Epithelial cell of prostate (primary cell): ENCODE data around the gene MLST8.

Experiments used
- DNase-seq: peaks from one replicate; pipeline ENCODE4 v3.0.0-alpha.2; 2011; ENCODE audit warnings: low read depth, low spot score
- H3K27ac ChIP-seq: fragments of 450-650 bp; 2 replicates; pipeline ENCODE4 v1.5.1; 2017; ENCODE audit warnings: mild to moderate bottlenecking

MLST8 gene

DNA sequence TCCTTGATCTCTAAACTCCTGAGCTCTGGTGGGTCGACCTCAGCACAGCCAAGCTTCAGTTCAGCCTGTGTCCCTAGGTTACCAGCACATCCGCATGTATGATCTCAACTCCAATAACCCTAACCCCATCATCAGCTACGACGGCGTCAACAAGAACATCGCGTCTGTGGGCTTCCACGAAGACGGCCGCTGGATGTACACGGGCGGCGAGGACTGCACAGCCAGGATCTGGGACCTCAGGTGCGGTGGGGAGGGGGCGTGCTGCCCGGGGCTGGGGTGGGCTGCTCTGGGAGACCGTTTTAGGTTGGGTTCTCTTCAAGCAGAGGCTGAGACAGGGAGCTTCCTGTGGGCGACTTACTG, 1.1 kb downstream of the MLST8 start:
- no peak for DNase-seq
- peak overlapping the region; percentile 74 for H3K27ac ChIP-seq

GRCh38 chr16:2206780-2207433, 1.7 kb downstream of the MLST8 start:
- no peak for DNase-seq
- peak overlapping the region; percentile 74 for H3K27ac ChIP-seq

GRCh38 chr16:2207872-2208271, 2.6 kb downstream of the MLST8 start:
- no peak for DNase-seq
- no peak overlapping the region for H3K27ac ChIP-seq

DNA sequence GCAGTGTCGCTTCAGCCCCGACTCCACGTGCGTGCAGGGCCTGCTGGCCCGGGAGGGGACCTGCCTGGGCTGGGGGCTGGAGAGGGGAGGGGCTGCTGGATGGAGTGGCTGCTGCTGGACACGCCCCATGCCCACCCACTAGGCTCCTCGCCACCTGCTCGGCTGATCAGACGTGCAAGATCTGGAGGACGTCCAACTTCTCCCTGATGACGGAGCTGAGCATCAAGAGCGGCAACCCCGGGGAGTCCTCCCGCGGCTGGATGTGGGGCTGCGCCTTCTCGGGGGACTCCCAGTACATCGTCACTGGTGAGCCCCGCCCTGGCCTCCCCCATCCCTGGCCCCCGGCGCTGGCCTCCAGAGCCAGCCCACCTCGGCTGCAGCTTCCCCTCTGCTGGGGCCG, 3.1 kb downstream of the MLST8 start:
- H3K27ac ChIP-seq = no peak overlapping the region
- no peak for DNase-seq

DNA sequence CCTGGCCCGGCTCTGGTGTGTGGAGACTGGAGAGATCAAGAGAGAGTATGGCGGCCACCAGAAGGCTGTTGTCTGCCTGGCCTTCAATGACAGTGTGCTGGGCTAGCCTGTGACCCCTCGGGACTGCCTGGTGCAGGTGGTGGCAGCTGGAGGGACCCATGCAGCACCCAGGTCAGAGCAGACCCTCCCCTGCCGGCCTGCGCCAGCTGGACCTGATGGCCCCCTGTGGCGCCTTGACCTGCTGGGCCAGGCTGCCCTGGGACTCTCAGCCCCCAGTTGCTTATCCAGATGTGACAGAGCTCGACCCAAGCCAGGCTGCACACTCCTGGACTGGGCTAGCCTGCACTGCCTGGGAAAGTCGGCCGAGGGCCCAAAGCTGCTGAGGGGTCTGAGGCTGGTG, 3.5 kb downstream of the MLST8 start:
- DNase-seq = no peak
- H3K27ac ChIP-seq = no peak overlapping the region

- no peak for DNase-seq
- no peak overlapping the region for H3K27ac ChIP-seq
Observed at GRCh38 chr16:2209258-2210008, 4.2 kb downstream of the MLST8 start.

DNA sequence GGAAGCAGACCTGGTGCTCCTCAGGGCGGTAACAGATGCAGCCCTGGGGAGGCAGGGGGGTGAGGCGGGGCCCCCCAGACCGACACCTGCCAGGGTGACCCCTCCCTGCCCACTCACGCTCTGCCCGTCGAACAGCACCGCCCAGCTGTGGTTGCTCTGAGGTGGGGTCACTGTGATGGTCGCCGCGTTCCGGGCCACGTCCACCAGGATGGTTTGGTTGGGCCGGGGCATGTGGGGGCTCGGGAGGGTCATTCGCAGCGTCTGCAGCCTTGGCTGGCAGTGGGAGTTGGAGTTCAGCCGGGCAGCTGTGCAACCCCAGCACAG, 4.7 kb downstream of the MLST8 start:
- H3K27ac ChIP-seq = no peak overlapping the region
- no peak for DNase-seq

GRCh38 chr16:2210386-2211365, 5.4 kb downstream of the MLST8 start, which contains the start of gene BRICD5:
BRICD5 (minus strand) TSS chr16:2210863; CDS start chr16:2210833, 30 bp downstream.
- no peak for DNase-seq
- H3K27ac ChIP-seq = no peak within 1 kb of the TSS

GRCh38 chr16:2211923-2212347, 6.7 kb downstream of the MLST8 start:
- no peak for DNase-seq
- peak overlapping the region; percentile 35 for H3K27ac ChIP-seq

GRCh38 chr16:2212362-2213324, 7.4 kb downstream of the MLST8 start:
- DNase-seq = no peak
- peak overlapping the region; percentile 35 for H3K27ac ChIP-seq

- no peak for DNase-seq
- H3K27ac ChIP-seq = peak overlapping the region; percentile 82
Observed at GRCh38 chr16:2213817-2214718, 8.8 kb downstream of the MLST8 start.

DNA sequence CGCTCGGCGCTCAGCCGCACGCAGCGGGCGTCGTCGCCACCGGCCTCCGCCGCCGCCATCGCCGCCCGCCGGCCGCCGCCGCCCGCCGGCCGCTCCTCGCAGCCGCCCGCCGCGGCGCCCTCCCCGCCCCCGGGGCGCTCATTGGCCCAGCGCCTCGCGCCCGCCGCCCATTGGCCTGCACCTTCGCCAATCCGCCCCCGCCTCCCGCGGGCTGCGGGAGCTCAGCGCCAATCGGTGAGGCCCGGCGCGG, 9.4 kb downstream of the MLST8 start, which contains the start of gene PGP:
PGP (minus strand) TSS at position 122 of the 250 bp plus-strand sequence; CDS start at position 59, 63 bp downstream.
- H3K27ac ChIP-seq = peak within 1 kb of the TSS; percentile 82

DNA sequence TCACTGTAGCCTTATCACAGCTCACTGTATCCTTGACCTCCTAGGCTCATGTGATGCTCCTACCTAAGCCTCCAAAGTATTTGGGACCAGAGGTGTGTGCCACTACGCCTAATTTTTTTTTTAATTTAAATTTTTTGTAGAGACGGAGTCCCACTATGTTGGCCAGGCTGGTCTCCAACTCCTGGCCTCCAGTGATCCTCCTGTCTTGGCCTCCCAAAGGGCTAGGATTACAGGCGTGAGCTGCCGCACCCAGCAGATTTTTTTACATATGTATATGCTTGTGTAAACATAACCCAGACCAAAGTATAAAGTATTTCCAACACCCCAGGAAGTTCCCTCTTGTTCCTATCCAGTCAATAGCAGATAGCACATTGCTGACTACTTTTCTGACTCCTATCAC, 11.1 kb downstream of the MLST8 start:
- DNase-seq = no peak
- H3K27ac ChIP-seq = no peak overlapping the region

More for the DNA sequence above, 9.4 kb downstream of the MLST8 start, which contains the start of gene PGP:
- no peak for DNase-seq

GRCh38 chr16:2223221-2223941, 18.1 kb downstream of the MLST8 start, which contains the start of gene E4F1:
E4F1 (plus strand) TSS chr16:2223591; CDS start chr16:2223614, 23 bp downstream.
- DNase-seq = peak; percentile 97

DNA sequence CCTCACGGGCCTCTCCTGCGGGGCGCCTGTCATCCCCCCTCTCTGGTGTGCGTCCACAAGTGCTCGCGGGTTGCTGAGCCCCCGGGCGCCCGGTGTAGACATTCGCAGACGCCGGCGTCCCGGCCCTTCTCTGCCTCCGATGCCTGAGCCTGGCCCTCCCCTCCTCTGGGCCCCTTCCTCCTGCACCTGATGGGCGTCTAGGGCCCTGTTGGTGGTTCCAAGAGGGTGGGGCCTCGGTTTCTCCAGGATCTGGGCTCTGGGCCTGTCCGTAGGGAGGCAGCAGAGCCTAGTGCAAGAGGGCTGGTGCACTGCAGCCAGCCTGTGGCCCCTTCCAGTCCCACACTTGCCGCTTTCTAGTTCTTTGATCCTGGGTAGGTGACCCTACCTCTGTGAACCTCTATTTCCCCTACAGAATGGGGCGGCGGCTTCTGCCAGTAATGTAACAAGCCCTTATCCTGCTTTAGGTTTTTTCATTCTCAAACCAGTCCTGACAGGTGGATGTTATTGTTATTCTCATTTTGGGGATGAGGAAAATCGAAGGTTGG, 18.8 kb downstream of the MLST8 start:
- no peak for DNase-seq
- H3K27ac ChIP-seq = peak overlapping the region; percentile 73

More at GRCh38 chr16:2223221-2223941, 18.1 kb downstream of the MLST8 start, which contains the start of gene E4F1:
- H3K27ac ChIP-seq = peak within 1 kb of the TSS; percentile 73

DNA sequence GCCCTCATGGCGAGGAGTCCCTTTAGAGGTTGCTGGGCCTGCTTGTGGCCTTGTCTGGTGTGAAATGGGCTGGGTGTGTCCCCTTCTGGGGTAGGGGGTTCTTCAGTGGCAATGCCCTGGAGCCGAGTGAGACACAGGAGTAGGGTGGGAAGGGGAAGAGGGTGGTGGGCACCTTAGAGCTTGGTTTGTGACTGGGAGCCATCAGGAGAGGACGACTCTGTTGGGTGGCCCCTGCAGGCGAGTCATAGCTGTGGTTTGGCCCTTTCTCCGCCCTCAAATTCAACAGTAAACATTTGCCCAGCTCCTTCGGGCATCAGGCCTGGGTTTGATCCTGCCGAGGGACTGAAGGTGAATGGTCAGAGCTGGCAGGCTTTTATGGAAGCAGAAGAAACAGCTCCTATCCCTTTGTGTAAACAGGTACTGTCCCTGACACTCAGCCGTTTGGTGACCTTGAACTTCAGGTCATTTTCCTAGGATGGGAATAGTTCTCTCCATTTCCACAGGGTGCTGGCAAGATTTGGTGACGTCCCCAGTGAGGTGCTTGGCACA, 21.1 kb downstream of the MLST8 start:
- H3K27ac ChIP-seq = no peak overlapping the region
- no peak for DNase-seq

DNA sequence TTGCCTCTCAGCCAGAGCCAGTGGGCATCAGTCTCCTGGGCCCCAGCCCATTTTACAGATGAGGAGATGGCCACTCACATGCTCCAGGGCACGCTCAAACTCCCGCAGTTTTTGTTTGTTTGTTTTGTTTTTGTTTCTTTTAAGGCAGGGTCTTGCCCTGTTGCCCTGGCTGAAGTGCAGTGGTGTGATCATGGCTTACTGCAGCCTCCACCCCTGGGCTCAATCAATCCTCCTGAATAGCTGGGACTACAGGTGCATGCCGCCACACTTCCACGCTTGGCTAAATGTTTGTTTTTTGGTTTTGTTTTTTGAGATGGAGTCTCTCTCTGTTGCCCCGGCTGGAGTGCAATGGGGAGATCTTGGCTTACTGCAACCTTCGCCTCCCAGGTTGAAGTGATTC, 21.7 kb downstream of the MLST8 start:
- no peak for DNase-seq
- no peak overlapping the region for H3K27ac ChIP-seq
